HG02973 (cell line): ENCODE measurements around the gene DLL4.

ENCODE experiments used
- ATAC-seq: cut with Tn5 transposase; IDR thresholded peaks from one replicate; pipeline ENCODE4 v1.9.1; 2021; ENCODE audit warnings: moderate library complexity; ENCODE audit not compliant: unreplicated experiment

DLL4 gene

DNA sequence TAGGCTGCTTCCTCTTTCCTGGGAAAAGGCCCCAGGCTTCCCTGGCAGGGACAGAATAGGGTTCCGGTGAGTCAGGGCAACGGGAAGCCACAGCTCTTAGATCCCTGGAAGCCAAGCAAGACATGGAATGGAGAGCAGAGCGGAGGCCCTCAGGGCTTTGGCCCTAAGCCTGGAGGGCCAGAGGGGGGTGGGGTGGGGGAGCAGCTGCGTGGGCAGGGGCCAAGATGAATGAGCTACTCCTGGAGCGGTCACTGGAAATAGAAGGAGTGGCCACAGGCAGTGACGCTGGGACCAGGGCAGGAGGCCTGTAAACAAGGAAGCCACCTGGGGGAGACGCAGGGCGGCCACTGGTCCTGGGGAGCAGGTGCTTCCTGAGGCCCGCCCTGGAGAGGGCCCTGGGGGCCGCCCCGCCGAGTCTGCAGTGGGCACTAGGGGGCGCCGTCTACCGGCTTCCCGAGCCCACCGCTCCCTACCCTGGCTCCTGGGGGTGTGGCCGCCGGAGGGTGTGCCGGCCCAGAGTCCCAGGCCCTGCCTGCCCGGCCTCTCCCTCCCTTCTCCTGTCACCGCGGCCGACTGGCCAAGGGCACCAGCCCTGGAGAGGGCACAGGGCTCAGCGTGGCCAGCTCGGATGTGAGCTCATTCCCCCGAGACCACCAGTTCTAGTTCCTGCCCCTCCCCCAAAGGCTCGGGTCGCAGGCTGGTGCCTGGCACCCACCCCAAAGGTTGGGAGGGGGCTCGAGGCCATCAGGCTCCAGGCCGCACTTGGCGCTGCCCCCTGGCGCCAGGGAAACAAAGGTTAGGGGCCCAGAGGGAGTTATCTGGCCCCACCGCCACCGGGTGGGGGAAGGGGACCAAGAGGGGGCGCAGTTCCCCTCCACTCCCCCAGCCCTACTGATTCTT, 22.8 kb upstream of the DLL4 start:
- ATAC-seq: peak; percentile 62

GRCh38 chr15:40906991-40907802, 21.9 kb upstream of the DLL4 start:
- ATAC-seq: no peak

DNA sequence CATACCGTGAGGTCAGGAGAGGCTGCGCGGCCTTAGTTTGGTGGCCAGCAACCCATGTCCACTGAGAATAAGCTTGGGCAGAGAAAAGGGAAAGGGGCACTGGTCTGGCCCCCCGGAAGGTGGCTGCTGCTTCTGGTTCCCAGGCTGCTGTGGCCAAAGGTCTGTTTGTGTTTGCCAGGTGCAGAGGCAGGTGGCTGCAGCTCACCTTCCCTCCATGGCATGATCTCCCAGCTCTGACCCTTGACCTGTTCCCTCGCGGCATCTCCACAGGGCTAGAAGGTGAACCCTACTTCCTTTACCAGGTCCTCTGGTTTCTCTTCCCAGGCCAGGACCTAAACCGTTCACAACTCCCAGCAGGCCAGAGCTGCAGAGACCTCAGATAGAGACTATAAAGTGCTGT, 21.0 kb upstream of the DLL4 start:
- no peak for ATAC-seq

DNA sequence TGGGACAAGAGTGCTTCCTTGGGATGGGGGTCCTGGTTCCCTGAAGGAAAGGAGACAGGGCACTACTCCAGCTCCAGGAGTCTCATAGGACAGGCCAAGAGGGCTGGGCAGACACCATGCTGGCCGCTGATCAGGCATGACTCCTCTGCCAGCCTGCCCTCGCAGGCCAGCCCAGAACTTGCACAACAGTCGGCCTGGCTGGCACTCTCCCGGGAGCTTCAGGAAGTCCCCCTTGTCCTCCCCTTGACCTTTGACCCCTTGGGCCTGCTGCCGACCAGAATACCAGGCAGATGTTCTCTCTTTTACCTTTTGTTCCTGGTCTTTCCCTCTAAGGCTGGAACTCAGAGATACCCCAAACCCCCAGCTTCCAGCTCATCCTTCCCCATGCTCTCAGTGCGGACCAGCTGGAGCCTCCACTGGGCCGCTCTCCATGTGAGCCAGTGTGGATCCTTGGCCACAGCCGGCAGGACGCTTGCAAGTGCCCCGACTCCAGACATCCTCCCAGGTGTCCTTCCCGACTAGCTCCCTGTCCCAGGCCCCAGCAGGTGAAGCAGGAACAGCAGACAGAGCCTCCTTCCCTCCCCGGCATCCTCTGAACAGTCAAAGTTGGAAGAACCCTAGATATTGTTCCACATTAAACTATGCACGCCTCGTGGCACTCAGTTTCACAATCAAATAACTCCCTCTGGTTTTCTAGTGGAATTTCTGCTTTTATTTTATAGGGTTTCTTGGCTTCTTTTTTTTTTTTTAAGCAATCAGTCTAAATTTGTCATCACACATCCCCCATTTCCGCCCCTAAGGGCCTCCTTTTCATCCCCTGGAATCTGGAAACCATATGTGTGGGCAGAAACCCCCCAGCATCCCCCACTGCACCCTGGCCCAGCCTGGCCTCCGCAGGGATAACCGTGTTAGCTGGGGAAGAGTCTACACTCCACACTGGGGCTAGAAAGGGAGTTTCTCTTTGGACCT, 19.2 kb upstream of the DLL4 start:
- no peak for ATAC-seq

DNA sequence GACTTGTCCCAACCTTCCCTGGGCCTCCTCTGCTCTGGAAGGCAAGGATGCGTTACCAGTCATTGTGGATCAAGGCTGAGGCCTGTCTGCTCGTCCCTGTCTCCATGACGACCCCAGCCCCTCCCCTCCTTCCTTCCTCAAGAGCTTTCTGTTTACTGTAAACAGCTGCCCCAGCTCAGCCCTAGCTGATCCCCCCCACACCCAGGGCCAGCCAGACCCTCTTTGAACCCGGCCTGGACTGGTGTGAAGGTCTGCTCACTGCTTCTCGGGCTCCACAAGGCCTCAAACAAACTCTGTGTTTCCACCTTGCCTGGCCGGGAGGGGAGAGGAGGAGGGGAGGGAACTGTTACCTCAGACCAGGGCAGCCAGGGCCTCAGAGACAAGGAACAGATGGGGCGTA, 18.0 kb upstream of the DLL4 start:
- no peak for ATAC-seq

DNA sequence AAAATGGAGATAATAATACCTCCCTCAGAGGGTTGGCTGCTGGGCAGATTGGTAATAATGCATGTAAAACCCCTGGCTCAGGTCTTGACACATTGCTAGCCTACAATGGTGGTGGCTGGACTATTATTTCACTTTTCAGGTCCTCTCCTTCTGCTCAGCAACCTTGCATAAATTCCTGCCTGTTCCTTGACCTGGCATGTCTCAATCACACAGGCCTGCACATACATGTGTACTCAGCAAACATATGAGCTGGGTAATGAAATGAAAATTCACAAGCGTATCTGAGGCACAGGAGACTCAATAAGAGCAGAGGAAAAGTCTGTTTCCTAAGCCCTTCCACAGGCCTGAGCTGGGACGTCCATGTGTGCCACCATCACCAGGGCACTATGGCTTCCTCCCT, 17.4 kb upstream of the DLL4 start:
- no peak for ATAC-seq

DNA sequence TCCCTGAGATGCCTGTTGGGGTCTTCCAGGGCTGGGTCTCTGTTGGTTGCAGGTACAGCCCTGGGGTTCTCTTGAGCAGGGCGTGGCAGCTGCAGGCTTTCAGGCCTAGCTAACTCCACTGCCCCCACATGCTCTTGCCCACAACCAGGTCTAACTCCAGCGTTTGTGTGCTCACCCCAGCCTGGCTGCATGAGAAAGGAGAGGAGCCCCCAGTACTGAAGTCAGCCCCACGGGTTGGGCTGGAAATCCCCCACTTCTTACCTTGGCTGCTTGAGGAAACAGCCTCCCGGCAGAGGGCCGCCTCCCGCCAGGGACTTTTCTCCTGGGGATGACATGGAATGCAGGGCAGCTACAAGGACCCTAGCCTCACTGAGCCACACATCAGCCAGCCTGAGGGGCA, 16.7 kb upstream of the DLL4 start:
- no peak for ATAC-seq

GRCh38 chr15:40914013-40914412, 15.1 kb upstream of the DLL4 start:
- no peak for ATAC-seq

GRCh38 chr15:40914486-40914885, 14.7 kb upstream of the DLL4 start:
- no peak for ATAC-seq

DNA sequence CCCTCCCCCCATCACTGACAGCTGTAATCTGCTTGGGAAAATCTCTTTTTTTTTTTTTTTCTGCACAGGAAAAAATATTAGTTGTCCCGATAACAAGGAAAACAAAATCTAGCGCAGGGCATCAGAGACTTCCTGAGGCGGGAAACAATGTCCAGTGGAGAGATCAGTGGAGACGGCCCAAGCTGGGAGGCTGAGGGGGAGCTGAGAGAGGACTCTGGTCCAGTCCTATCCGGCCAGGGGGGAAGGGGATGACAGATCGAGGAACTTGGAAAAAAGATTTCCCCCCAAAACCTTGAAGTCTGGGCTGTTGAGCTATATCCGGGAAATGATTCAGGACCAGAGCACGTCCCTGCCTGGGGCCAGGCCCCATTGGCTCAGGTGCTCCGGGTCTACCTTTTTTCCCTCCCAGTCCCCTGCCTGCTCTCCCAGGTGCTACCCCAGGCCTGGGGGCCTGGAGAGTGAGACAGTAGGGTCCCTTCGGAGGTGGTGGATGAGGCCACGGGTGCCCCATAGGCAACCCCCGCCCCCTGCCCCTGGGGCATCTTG, 14.0 kb upstream of the DLL4 start:
- ATAC-seq: no peak

DNA sequence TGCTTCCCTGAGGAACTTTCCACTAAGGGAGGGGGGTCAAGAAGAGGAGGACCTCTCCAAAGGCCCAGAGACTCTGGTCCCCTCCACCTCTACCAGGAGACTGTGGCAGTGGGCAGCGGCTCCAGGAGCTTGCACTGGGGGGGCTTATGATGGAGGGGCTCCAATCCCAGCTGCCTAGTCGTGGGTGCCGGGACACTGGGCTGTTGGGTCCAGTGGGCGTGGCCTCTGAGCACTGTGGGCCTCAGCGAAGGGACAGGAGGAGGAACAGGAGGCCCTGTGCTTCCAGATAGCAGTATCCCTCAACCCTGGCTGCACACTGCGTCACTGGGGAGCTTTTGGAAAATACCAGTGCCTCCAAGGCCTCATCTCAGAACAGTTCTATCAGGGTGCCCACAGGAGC, 13.5 kb upstream of the DLL4 start:
- ATAC-seq: no peak

DNA sequence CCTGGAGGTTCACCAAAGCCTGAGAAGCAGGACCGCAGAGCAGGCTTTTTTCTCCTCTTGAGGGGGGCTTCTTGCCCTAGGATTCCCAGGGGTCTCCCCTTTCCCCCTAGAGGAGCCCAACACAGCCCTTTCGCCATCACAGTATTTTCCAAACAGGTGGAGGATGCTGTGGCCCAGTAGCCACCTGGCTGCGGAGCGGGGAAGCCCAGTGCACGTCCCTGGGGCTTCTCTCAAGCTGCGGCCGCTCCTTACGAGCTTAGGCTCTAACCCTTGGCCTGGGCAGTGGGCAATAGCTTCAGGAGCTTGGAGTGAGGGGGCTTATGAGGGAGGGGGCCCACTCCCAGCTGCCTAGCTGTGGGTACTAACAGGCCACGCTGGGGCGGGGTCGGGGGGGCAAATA, 11.6 kb upstream of the DLL4 start:
- ATAC-seq: no peak

- ATAC-seq: no peak
Measured at GRCh38 chr15:40918146-40918798, 10.9 kb upstream of the DLL4 start.

DNA sequence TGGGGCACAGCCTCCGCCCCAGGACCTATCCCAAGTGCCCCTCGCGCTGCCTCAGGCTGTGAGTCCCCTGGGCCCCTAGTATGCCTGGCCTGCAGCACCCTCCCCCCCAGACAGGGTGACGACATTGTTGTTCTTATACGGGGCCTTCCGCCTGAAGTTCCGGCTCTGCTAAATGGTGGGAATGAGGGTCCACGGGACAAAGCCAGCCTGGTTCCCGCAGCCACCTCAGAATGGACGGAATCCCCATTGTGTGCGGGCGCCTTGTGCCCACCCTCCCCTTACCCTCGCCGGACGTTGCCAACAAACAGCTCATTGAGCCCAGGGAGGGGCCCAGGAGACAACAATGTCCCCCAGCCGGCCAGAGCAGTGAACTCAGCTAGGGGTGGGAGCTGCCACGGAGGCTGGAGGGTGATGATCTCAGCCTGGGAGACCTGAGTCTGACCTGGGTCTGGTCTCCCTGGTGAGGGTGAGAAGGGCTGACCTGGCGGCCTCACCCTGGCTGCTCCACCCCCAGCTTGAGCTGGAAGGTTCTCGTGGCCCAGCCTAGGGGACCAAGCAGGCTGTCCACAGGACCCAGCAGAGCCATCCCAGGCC, 10.2 kb upstream of the DLL4 start:
- ATAC-seq: no peak

DNA sequence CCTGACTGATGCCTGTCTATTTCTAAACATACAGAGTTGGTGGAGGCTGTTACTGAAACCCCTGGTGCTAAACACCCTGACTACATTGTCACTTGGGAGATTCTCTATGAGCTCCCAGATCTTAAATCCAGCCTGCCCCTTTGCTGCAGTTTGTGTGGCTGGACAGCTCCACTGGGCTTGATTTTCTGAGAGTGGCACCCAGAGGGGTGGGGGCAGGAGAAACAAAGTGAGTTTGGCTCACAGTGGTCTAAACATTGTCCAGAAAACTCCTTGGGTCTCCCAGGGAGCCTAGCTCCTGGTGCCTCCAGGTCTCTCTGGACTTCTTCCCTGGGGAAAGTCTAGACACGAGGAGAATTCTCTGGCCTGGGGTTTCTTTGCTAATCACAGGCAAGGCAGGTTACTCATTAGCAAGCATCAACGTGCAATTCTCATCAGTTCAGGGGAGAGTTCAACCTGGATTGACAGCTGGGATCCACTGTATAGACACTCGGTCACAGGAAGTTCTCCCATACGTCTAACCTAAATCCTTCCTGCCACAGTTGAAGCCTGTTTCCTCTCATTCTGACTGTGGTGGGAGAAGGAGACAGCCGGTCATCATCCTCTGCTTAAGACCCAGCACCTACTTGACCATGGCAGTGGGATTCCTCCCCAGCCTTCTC, 7.1 kb upstream of the DLL4 start:
- ATAC-seq: no peak

- no peak for ATAC-seq
Measured at GRCh38 chr15:40922608-40923005, 6.5 kb upstream of the DLL4 start.

- ATAC-seq: no peak
Measured at GRCh38 chr15:40923551-40923950, 5.6 kb upstream of the DLL4 start.

- ATAC-seq: no peak
Measured at GRCh38 chr15:40925495-40925862, 3.7 kb upstream of the DLL4 start.

- ATAC-seq: no peak
Measured at GRCh38 chr15:40925863-40926658, 3.1 kb upstream of the DLL4 start.
